NT2/D1 (cell line): Measurements from ENCODE around the gene CREB3L1.

Source experiments
- SUZ12 ChIP-seq: IDR thresholded peaks from 2 replicates; pipeline ENCODE4 v1.6.1; 2011; ENCODE audit not compliant: insufficient read length, insufficient read depth; ENCODE audit errors: extremely low read depth
- YY1 ChIP-seq: IDR thresholded peaks from 2 replicates; pipeline ENCODE4 v1.6.1; 2011; ENCODE audit not compliant: insufficient read length, insufficient read depth
- ZNF274 ChIP-seq: IDR thresholded peaks from 2 replicates; pipeline ENCODE4 v1.6.1; 2011; ENCODE audit warnings: mild to moderate bottlenecking, low read depth, low read length

DNA sequence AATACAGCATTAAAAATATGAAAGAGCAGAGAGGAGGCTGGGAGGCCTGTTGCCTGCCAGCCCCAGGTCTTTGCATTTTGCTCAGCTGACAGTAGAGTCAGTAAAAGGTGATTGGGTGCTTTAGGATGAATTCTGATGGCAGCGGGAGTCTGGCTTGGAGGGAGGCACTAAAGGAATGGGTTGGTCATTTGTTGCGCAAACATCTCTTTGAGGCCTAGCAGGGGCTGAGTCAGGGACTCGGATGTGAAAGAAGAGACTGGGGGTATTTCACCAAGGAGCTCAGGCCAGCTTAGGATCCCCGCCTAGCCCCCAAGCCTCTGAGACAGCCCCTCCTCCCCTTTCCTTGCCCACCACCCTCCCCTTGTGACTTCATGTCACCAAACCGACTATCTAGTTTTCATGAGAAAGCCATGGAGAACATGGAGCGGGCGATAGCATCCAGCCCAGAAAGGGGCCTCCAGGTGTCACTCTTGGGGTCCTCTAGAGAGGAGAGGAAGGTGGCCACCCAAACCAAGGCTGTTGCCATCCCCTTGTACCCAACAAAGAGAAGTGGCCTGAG lies 79.5 kb downstream of the CREB3L1 start:
- TF ChIP-seq YY1 (no peak), ZNF274 (no peak), SUZ12 (no peak)
